Mesenchymal stem cell (in vitro differentiated cells and primary cell): ENCODE data around the gene RABGAP1L.

Experiments
- DNase-seq: peaks from one replicate; pipeline ENCODE4 v3.0.0-alpha.2; 2013
- H2AFZ ChIP-seq: one replicate; pipeline ENCODE4 v1.6.1; 2013; ENCODE audit warnings: low read depth, mild to moderate bottlenecking, control low read depth, inconsistent platforms, low read length, moderate library complexity
- H2AK5ac ChIP-seq: 2 replicates; pipeline ENCODE4 v1.6.1; 2013; ENCODE audit warnings: low read length, moderate library complexity, mild to moderate bottlenecking, inconsistent platforms; ENCODE audit not compliant: severe bottlenecking
- H2BK120ac ChIP-seq: one replicate; pipeline ENCODE4 v1.6.1; 2013; ENCODE audit warnings: low read depth, mild to moderate bottlenecking, inconsistent platforms, low read length, moderate library complexity
- H2BK12ac ChIP-seq, 2 experiments: one replicate each; pipeline ENCODE4 v1.6.1; 2013; ENCODE audit warnings: inconsistent platforms in 2 of 2, low read length in 2 of 2, mild to moderate bottlenecking in 2 of 2, moderate library complexity in 2 of 2, control low read depth in 1 of 2
- H2BK15ac ChIP-seq: one replicate; pipeline ENCODE4 v1.6.1; 2013; ENCODE audit warnings: mild to moderate bottlenecking, low read depth, inconsistent platforms; ENCODE audit not compliant: poor library complexity, severe bottlenecking
- H2BK5ac ChIP-seq: 2 replicates; pipeline ENCODE4 v1.6.1; 2013; ENCODE audit warnings: low read depth, mild to moderate bottlenecking, low read length, control low read depth, inconsistent platforms; ENCODE audit not compliant: poor library complexity, severe bottlenecking
- H3K14ac ChIP-seq, 2 experiments: one replicate each; pipeline ENCODE4 v1.6.1; 2013; ENCODE audit warnings: inconsistent platforms in 2 of 2, low read length in 2 of 2, control low read depth in 1 of 2, mild to moderate bottlenecking in 1 of 2, moderate library complexity in 1 of 2
- H3K18ac ChIP-seq, 2 experiments: one replicate each; pipeline ENCODE4 v1.6.1; 2013; ENCODE audit warnings: inconsistent platforms in 2 of 2, low read length in 2 of 2, control low read depth in 1 of 2, low read depth in 1 of 2, mild to moderate bottlenecking in 1 of 2
- H3K23ac ChIP-seq, 2 experiments: one replicate each; pipeline ENCODE4 v1.6.1; 2013; ENCODE audit warnings: inconsistent platforms in 2 of 2, low read length in 2 of 2, mild to moderate bottlenecking in 2 of 2, moderate library complexity in 2 of 2, control low read depth in 1 of 2
- H3K27ac ChIP-seq: 2 replicates; pipeline ENCODE4 v1.5.1; 2013; ENCODE audit warnings: mild to moderate bottlenecking, moderate library complexity, low read length, control low read depth, inconsistent platforms; ENCODE audit not compliant: poor library complexity, severe bottlenecking
- H3K27me3 ChIP-seq, 2 experiments: 2 replicates each; pipeline versions ENCODE4 v1.6.1 to v1.7.0; 2013; ENCODE audit warnings: low read length in 2 of 2, mild to moderate bottlenecking in 2 of 2, moderate library complexity in 2 of 2, control low read depth in 1 of 2, inconsistent platforms in 1 of 2; ENCODE audit not compliant: control insufficient read depth in 1 of 2, insufficient read depth in 1 of 2
- H3K36me3 ChIP-seq, 2 experiments: 2 replicates each; pipeline versions ENCODE4 v1.6.1 to v1.7.0; 2013; ENCODE audit warnings: low read length in 2 of 2, control low read depth in 1 of 2, inconsistent platforms in 1 of 2, low read depth in 1 of 2, mild to moderate bottlenecking in 1 of 2; ENCODE audit not compliant: insufficient read depth in 2 of 2, control insufficient read depth in 1 of 2
- H3K4ac ChIP-seq, 2 experiments: one replicate each; pipeline ENCODE4 v1.6.1; 2013; ENCODE audit warnings: inconsistent platforms in 2 of 2, low read length in 2 of 2, mild to moderate bottlenecking in 2 of 2, moderate library complexity in 2 of 2, control low read depth in 1 of 2, low read depth in 1 of 2
- H3K4me1 ChIP-seq: 2 replicates; pipeline ENCODE4 v1.6.1; 2013; ENCODE audit warnings: low read depth, low read length, control low read depth; ENCODE audit not compliant: control insufficient read depth, insufficient read depth
- H3K4me2 ChIP-seq: 2 replicates; pipeline ENCODE4 v1.6.1; 2013; ENCODE audit warnings: low read length, mild to moderate bottlenecking, inconsistent platforms; ENCODE audit not compliant: poor library complexity, severe bottlenecking
- H3K4me3 ChIP-seq, 2 experiments: 2 replicates each; pipeline versions ENCODE4 v1.5.1 to v1.7.0; 2013; ENCODE audit warnings: low read length in 2 of 2, mild to moderate bottlenecking in 2 of 2, control low read depth in 1 of 2, low read depth in 1 of 2; ENCODE audit not compliant: insufficient read depth in 1 of 2
- H3K79me1 ChIP-seq: replicated peaks from 2 replicates; pipeline ENCODE4 v1.6.1; 2013; ENCODE audit warnings: mild to moderate bottlenecking, control low read depth, low read length, inconsistent platforms; ENCODE audit not compliant: poor library complexity, severe bottlenecking
- H3K9ac ChIP-seq: 2 replicates; pipeline ENCODE4 v1.7.0; 2013; ENCODE audit warnings: mild to moderate bottlenecking, low read length, moderate library complexity
- H3K9me3 ChIP-seq: 2 replicates; pipeline ENCODE4 v1.7.0; 2013; ENCODE audit warnings: mild to moderate bottlenecking, low read length; ENCODE audit not compliant: control insufficient read depth
- H4K8ac ChIP-seq: one replicate; pipeline ENCODE4 v1.6.1; 2013; ENCODE audit warnings: inconsistent platforms, mild to moderate bottlenecking, low read length, moderate library complexity
- H4K91ac ChIP-seq: one replicate; pipeline ENCODE4 v1.6.1; 2013; ENCODE audit warnings: mild to moderate bottlenecking, low read length, inconsistent platforms
- WGBS: methylation state at CpG from one replicate; pipeline ENCODE4 v1.1.7; 2013; ENCODE audit warnings: mixed read lengths; 5-methylcytosine and 5-hydroxymethylcytosine counted together

RABGAP1L gene

DNA sequence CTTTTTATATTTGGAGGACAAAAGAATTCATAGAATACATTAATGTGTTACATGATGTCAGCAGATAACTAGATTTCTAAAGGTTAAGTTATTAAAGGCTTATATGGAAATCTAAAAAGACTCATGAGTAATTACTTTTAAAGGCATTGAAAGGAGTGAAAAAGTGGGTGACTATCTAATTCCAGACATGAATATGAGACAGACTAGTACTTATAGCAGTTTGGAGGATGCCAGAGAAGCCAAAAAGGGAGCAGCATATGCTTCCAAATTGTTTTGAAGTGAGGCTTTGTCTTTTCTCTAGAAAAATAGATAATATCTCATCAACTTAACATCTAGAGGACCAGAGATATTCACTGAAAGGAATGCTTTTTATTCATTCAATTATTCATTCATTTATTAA, 564.9 kb downstream of the RABGAP1L start:
- H3K36me3 ChIP-seq, result no peaks in the 10 kb centered on the region
- H4K8ac ChIP-seq, result no peak overlapping the region
- H3K4me3 ChIP-seq, result no peak overlapping the region
- H2AFZ ChIP-seq, result no peak overlapping the region
- H2AK5ac ChIP-seq, result no peak overlapping the region
- no peaks in the 10 kb centered on the region for H3K79me1 ChIP-seq
- H2BK120ac ChIP-seq, result no peak overlapping the region
- H3K4me1 ChIP-seq, result no peaks in the 10 kb centered on the region
- no peak overlapping the region for H3K4ac ChIP-seq
- H4K91ac ChIP-seq, result no peak overlapping the region
- no peak overlapping the region for H3K23ac ChIP-seq
- H3K4me2 ChIP-seq, result no peak overlapping the region
- no peak for DNase-seq
- no peaks in the 10 kb centered on the region for H3K27me3 ChIP-seq
- no peak overlapping the region for H2BK15ac ChIP-seq
- peaks cover 8% of the 10 kb centered on the region for H3K9me3 ChIP-seq
- no peak overlapping the region for H3K9ac ChIP-seq
- H2BK12ac ChIP-seq, result no peak overlapping the region
- no peak overlapping the region for H2BK5ac ChIP-seq
- H3K18ac ChIP-seq, result no peak overlapping the region
- H3K27ac ChIP-seq, result no peak overlapping the region
- H3K14ac ChIP-seq, result no peak overlapping the region

DNA sequence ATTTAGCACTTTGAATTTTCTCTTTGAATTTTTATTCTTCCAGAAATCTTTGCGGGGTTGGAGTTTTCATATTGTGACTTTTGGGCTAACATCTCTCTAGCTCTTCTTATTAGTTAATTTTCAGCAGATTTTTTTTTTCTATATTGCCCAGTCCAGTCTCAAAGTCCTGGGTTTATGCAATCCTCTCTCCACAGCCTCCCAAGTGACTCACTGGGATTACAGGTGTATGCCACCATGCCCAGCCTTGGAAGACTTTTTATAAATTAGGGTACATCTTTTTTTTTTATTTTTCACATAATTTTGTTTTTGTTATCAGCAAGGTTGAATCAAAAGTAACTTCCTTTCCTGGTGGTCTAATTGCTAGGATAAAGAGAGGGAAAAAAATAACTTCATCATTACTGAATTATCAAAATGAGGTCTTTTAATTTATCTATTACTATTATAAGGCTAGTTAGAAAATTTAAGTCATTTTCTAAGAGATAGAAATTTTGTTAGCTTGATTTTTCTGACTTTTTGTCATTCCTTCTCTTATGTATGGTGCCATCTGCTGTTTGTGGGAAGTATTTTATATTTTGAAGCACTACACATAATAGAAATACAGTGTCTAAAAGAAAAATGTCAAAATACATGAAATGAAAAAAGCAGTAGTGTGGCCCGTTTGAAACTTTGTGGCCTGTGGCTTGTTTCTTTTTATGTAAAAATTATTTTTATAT, 567.0 kb downstream of the RABGAP1L start:
- H3K14ac ChIP-seq, result no peak overlapping the region
- no peaks in the 10 kb centered on the region for H3K27me3 ChIP-seq
- H3K9me3 ChIP-seq, result no peaks in the 10 kb centered on the region
- 67% methylated on average over 1 of the region's 2 CpGs for WGBS
- no peak overlapping the region for H3K4ac ChIP-seq
- H2BK120ac ChIP-seq, result no peak overlapping the region
- H3K9ac ChIP-seq, result no peak overlapping the region
- no peak overlapping the region for H2BK5ac ChIP-seq
- H2AK5ac ChIP-seq, result no peak overlapping the region
- peak; percentile 35 for DNase-seq
- no peak overlapping the region for H2BK12ac ChIP-seq
- no peak overlapping the region for H3K18ac ChIP-seq
- H3K4me3 ChIP-seq, result no peak overlapping the region
- no peak overlapping the region for H3K4me2 ChIP-seq
- no peaks in the 10 kb centered on the region for H3K79me1 ChIP-seq
- H3K4me1 ChIP-seq, result no peaks in the 10 kb centered on the region
- no peak overlapping the region for H2BK15ac ChIP-seq
- no peak overlapping the region for H3K27ac ChIP-seq
- no peaks in the 10 kb centered on the region for H3K36me3 ChIP-seq
- no peak overlapping the region for H3K23ac ChIP-seq
- H2AFZ ChIP-seq, result no peak overlapping the region
- no peak overlapping the region for H4K91ac ChIP-seq
- no peak overlapping the region for H4K8ac ChIP-seq

DNA sequence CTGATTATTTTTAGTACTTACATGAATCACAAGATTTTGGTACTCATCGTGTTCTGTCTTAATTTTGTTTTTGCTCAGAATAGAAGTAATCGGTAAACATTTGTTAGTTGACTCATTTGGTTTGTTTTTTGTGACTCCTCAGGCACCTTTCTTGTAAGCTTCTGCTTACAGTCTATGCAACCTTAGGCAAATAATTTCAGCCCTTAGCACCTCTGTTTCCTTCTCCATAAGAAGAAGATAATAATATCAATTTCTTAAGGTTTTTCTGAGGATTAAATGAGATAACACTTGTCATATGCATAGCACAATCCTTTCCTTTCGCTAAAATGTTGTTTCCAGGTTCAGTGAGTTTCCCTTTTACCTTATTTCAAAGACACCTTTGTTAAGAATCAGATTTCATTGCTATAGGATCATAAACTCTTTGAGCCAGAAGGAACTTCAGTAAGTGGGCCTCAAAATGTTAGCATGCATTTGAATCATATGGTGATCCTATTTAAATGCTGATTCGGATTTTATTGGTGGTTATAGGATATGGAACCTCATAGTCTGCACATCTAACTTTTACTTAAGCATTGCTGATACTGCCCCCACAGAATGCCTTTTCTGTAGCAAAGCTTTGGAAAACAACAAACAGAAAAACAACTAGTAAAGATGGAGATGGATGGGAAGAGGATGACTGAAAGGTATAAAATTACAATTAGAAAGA, 567.7 kb downstream of the RABGAP1L start:
- H3K4me2 ChIP-seq, result no peak overlapping the region
- no peak overlapping the region for H3K23ac ChIP-seq
- no peak overlapping the region for H2AFZ ChIP-seq
- no peaks in the 10 kb centered on the region for H3K4me1 ChIP-seq
- no peaks in the 10 kb centered on the region for H3K79me1 ChIP-seq
- H3K14ac ChIP-seq, result no peak overlapping the region
- H2BK15ac ChIP-seq, result no peak overlapping the region
- 84% methylated on average over 3 of the region's 4 CpGs for WGBS
- no peak overlapping the region for H3K27ac ChIP-seq
- no peak overlapping the region for H3K9ac ChIP-seq
- no peak overlapping the region for H3K4me3 ChIP-seq
- H4K8ac ChIP-seq, result no peak overlapping the region
- H4K91ac ChIP-seq, result no peak overlapping the region
- H3K9me3 ChIP-seq, result no peaks in the 10 kb centered on the region
- no peak overlapping the region for H2BK5ac ChIP-seq
- H2AK5ac ChIP-seq, result no peak overlapping the region
- no peaks in the 10 kb centered on the region for H3K27me3 ChIP-seq
- H3K36me3 ChIP-seq, result no peaks in the 10 kb centered on the region
- DNase-seq, result no peak
- H2BK120ac ChIP-seq, result no peak overlapping the region
- no peak overlapping the region for H2BK12ac ChIP-seq
- H3K4ac ChIP-seq, result no peak overlapping the region
- no peak overlapping the region for H3K18ac ChIP-seq

DNA sequence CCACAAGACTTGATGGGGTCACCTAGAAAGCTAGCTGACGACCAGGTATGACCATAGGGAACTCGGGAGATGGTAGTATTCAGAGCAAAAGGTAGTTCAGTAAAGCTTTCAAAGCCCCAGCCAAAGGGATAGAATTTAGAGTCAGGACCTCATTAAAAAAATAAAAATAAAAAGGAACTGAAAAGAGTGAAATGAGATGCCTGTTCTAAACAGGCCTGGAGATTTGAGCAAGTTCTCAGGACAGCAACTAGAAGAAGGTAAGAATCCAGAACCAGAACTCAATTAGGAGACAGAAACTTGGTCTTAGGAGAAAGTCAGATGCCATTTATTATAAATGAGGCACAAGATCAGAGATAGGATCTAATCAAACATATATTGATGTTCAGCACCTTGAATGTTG, 575.0 kb downstream of the RABGAP1L start:
- Histone ChIP-seq H3K9ac (no peak overlapping the region), H3K9me3 (no peaks in the 10 kb centered on the region), H2BK15ac (no peak overlapping the region), H3K4me1 (no peaks in the 10 kb centered on the region), H3K4me2 (no peak overlapping the region), H3K18ac (no peak overlapping the region), H2AK5ac (no peak overlapping the region), H3K27me3 (no peaks in the 10 kb centered on the region), H3K36me3 (no peaks in the 10 kb centered on the region), H3K14ac (no peak overlapping the region), H3K4ac (no peak overlapping the region), H2AFZ (no peak overlapping the region), H2BK12ac (no peak overlapping the region), H2BK120ac (no peak overlapping the region), H4K91ac (no peak overlapping the region), H2BK5ac (no peak overlapping the region), H3K79me1 (no peaks in the 10 kb centered on the region), H3K23ac (no peak overlapping the region), H3K4me3 (no peak overlapping the region), H3K27ac (no peak overlapping the region), H4K8ac (no peak overlapping the region)
- no peak for DNase-seq
- 93% methylated on average over 2 of the region's 2 CpGs for WGBS
